Adipose tissue (tissue), 3 donors: Measurements from ENCODE around the gene RHCG. TPM values are rescaled to one million over a fixed set of nuclear protein-coding genes. Genes with fewer than 3 reads are reported as not detected.

Experiments
- H3K27ac ChIP-seq: one replicate; pipeline ENCODE4 v1.5.1; 2013; ENCODE audit warnings: low read depth, low read length
- WGBS, 3 donors: extraction: QIAGEN DNeasy Blood & Tissue Kit; methylation state at CpG; one replicate each; pipeline ENCODE4 v1.1.7; 2013; 5-methylcytosine and 5-hydroxymethylcytosine counted together
- polyA plus RNA-seq, 3 donors: library from polyadenylated mRNA; stranded (reverse); fragments of 200-250 nt; gene quantifications; one replicate each; pipeline ENCODE4 v1.2.3, GENCODE V29; 2013
- donor health status: healthy with polysubstance abuse.
- donor health status: Bipolar disorder and iron deficiency.
- donor health status: healthy.

Gene RHCG
- 1 to 10 TPM in 1 of 3 donors, under 1 TPM in 2; 0.56 to 5.3 (median 0.61) TPM for polyA plus RNA-seq

GRCh38 chr15:89496155-89497098 lies at the start of gene RHCG:
Gene RHCG, minus strand, starts transcription at chr15:89496583. Its CDS starts 39 bp downstream, at chr15:89496544.
- 3 to 4% (median 4%) methylated on average over 52 to 55 of the region's 55 CpGs for WGBS, 3 donors
- H3K27ac ChIP-seq: no peak within 1 kb of the TSS

- H3K27ac ChIP-seq: no peak overlapping the region
- 87 to 94% (median 91%) methylated on average over 4 of the region's 4 CpGs for WGBS, 3 donors
Observed at GRCh38 chr15:89543389-89543788, 47.0 kb upstream of the RHCG start.

GRCh38 chr15:89542369-89542768 lies 46.0 kb upstream of the RHCG start:
- H3K27ac ChIP-seq: no peak overlapping the region
- WGBS, 3 donors: 67 to 73% (median 68%) methylated on average over 3 of the region's 3 CpGs

GRCh38 chr15:89539027-89539426 lies 42.6 kb upstream of the RHCG start:
- H3K27ac ChIP-seq: no peak overlapping the region
- 65 to 82% (median 79%) methylated on average over 2 of the region's 2 CpGs for WGBS, 3 donors

- H3K27ac ChIP-seq: no peak overlapping the region
- WGBS, 3 donors: 76 to 89% (median 85%) methylated on average over 4 of the region's 4 CpGs
Observed at GRCh38 chr15:89533861-89534544, 37.6 kb upstream of the RHCG start.

- 67 to 80% (median 76%) methylated on average over 6 of the region's 6 CpGs for WGBS, 3 donors
- H3K27ac ChIP-seq: no peak overlapping the region
Observed at GRCh38 chr15:89531796-89532537, 35.6 kb upstream of the RHCG start.

GRCh38 chr15:89530976-89531375 lies 34.6 kb upstream of the RHCG start:
- H3K27ac ChIP-seq: no peak overlapping the region
- 76 to 80% (median 76%) methylated on average over 5 of the region's 5 CpGs for WGBS, 3 donors

- 80 to 82% (median 81%) methylated on average over 6 of the region's 6 CpGs for WGBS, 3 donors
- no peak overlapping the region for H3K27ac ChIP-seq
Observed at GRCh38 chr15:89528757-89529352, 32.5 kb upstream of the RHCG start.

GRCh38 chr15:89526601-89527441 lies 30.4 kb upstream of the RHCG start:
- WGBS, 3 donors: 44 to 82% (median 80%) methylated on average over 10 of the region's 10 CpGs
- no peak overlapping the region for H3K27ac ChIP-seq

- WGBS, 3 donors: 89 to 93% (median 91%) methylated on average over 7 of the region's 7 CpGs
- no peak overlapping the region for H3K27ac ChIP-seq
Observed at GRCh38 chr15:89526181-89526580, 29.8 kb upstream of the RHCG start.

GRCh38 chr15:89524184-89524583 lies 27.8 kb upstream of the RHCG start:
- H3K27ac ChIP-seq: no peak overlapping the region
- 75 to 84% (median 81%) methylated on average over 1 of the region's 1 CpG for WGBS, 3 donors

- H3K27ac ChIP-seq: no peak overlapping the region
- WGBS, 3 donors: 50 to 72% (median 64%) methylated on average over 2 of the region's 2 CpGs
Observed at GRCh38 chr15:89523101-89523500, 26.7 kb upstream of the RHCG start.

GRCh38 chr15:89521605-89522004 lies 25.2 kb upstream of the RHCG start:
- no peak overlapping the region for H3K27ac ChIP-seq
- 94 to 100% (median 97%) methylated on average over 1 of the region's 1 CpG for WGBS, 3 donors

GRCh38 chr15:89515477-89515876 lies 19.1 kb upstream of the RHCG start:
- WGBS, 3 donors: 54 to 69% (median 68%) methylated on average over 4 of the region's 4 CpGs
- H3K27ac ChIP-seq: no peak overlapping the region

- 67 to 76% (median 74%) methylated on average over 6 of the region's 6 CpGs for WGBS, 3 donors
- H3K27ac ChIP-seq: no peak overlapping the region
Observed at GRCh38 chr15:89514596-89515406, 18.4 kb upstream of the RHCG start.

- 84 to 87% (median 85%) methylated on average over 7 of the region's 7 CpGs for WGBS, 3 donors
Observed at GRCh38 chr15:89514186-89514585, 17.8 kb upstream of the RHCG start.

GRCh38 chr15:89513284-89513683 lies 16.9 kb upstream of the RHCG start:
- WGBS, 3 donors: 65 to 84% (median 76%) methylated on average over 3 of the region's 3 CpGs
- H3K27ac ChIP-seq: no peak overlapping the region

More at GRCh38 chr15:89514186-89514585, 17.8 kb upstream of the RHCG start:
- H3K27ac ChIP-seq: no peak overlapping the region
